NB4 (cell line): ENCODE measurements around the gene SLC6A6.

Experiments
- POLR2A ChIP-seq: IDR thresholded peaks from 2 replicates; pipeline ENCODE4 v1.6.1; 2011; ENCODE audit warnings: mild to moderate bottlenecking; ENCODE audit not compliant: insufficient read length; ENCODE audit errors: extremely low read depth
- TF ChIP-seq, protein P1 (sequence below): IDR thresholded peaks from one replicate; pipeline ENCODE4 v1.5.1; 2012; ENCODE audit warnings: low read depth, low read length
- TF ChIP-seq, protein P2 (sequence below): IDR thresholded peaks from 2 replicates; pipeline ENCODE4 v1.6.1; 2011; ENCODE audit warnings: low read depth, low read length

DNA sequence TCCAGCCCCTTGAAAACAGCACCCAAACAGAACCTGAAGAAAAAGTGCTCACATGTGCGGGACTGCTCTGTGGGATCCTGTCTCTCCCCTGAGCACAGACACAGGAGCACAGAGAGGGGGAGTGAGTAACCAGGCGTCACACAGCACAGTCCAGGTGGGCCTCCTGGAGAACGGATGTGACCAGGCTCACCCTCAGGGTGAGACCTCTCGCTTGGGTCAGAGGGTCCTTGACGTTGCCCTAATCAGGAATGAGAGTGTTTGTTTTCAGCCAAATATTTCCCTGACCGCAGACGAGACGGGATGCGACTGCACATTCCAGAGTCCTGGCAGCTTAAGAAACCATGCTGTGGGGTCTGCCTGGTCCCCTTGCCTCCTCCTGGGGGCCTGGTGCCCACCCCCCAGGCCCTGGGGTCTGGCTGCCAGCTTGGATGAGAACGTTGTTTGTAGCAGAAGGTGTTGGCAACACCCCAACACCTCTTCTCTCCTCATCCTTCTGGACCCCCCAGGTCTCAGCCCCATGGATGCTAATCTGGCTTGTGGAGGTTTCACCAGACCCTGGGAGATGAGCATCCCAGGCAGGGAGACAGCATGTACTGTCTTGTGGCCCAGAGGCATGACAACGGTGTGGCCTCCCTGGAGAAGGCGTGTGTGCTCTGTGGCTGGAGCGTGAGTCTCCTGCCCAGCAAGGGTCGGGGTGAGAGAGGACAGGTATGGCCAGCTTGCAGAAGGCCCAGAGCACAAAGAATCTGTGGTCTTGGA lies 42.1 kb upstream of the SLC6A6 start:
- TF ChIP-seq, protein P1, sequence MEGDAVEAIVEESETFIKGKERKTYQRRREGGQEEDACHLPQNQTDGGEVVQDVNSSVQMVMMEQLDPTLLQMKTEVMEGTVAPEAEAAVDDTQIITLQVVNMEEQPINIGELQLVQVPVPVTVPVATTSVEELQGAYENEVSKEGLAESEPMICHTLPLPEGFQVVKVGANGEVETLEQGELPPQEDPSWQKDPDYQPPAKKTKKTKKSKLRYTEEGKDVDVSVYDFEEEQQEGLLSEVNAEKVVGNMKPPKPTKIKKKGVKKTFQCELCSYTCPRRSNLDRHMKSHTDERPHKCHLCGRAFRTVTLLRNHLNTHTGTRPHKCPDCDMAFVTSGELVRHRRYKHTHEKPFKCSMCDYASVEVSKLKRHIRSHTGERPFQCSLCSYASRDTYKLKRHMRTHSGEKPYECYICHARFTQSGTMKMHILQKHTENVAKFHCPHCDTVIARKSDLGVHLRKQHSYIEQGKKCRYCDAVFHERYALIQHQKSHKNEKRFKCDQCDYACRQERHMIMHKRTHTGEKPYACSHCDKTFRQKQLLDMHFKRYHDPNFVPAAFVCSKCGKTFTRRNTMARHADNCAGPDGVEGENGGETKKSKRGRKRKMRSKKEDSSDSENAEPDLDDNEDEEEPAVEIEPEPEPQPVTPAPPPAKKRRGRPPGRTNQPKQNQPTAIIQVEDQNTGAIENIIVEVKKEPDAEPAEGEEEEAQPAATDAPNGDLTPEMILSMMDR = no peak
- TF ChIP-seq POLR2A = no peak
- TF ChIP-seq, protein P2, sequence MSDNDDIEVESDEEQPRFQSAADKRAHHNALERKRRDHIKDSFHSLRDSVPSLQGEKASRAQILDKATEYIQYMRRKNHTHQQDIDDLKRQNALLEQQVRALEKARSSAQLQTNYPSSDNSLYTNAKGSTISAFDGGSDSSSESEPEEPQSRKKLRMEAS = no peak
